GM12872 (cell line): ENCODE measurements around the gene PNMA8B.

Experiments used
- CTCF ChIP-seq: IDR thresholded peaks from 3 replicates; pipeline ENCODE4 v1.5.1; 2011; ENCODE audit warnings: low read depth, mild to moderate bottlenecking, low read length, moderate library complexity; ENCODE audit not compliant: insufficient read depth

PNMA8B gene

GRCh38 chr19:46471116-46471733 is 24.4 kb downstream of the PNMA8B start, which contains the start of gene PNMA8A:
PNMA8A (minus strand) TSS chr19:46471563; CDS start chr19:46471035, 528 bp downstream.
- no peak for TF ChIP-seq CTCF

GRCh38 chr19:46470376-46470775 is 25.3 kb downstream of the PNMA8B start:
- TF ChIP-seq CTCF = no peak

- no peak for TF ChIP-seq CTCF
These were observed 26.0 kb downstream of the PNMA8B start for GRCh38 chr19:46469541-46470185.

- no peak for TF ChIP-seq CTCF
These were observed 29.0 kb downstream of the PNMA8B start for GRCh38 chr19:46466536-46467196.

- no peak for TF ChIP-seq CTCF
These were observed 32.2 kb downstream of the PNMA8B start for GRCh38 chr19:46463516-46463915.

- no peak for TF ChIP-seq CTCF
These were observed 34.1 kb downstream of the PNMA8B start for GRCh38 chr19:46461537-46461936.

GRCh38 chr19:46460981-46461380 is 34.7 kb downstream of the PNMA8B start:
- no peak for TF ChIP-seq CTCF
